B cell (primary cell): ENCODE data around the gene DAB2IP. TPM values are rescaled to one million over a fixed set of nuclear protein-coding genes. Genes with fewer than 3 reads are reported as not detected.

Source experiments
- ATAC-seq: fragments of 200-7000 bp; cut with Tn5 transposase; one replicate; pipeline ENCODE4 v1.10.0; 2021; ENCODE audit warnings: low read depth, mild to moderate bottlenecking, moderate number of reproducible peaks, moderate library complexity
- CTCF ChIA-PET: fragments of 350-600 bp; sonication (Branson Sonifier 250); formaldehyde crosslinking; loops from one replicate; lab custom pipeline; 2021; ENCODE audit warnings: antibody characterized with exemption, inconsistent platforms; lab: Charles Lee
- POLR2A ChIA-PET: fragments of 350-600 bp; sonication (Branson Sonifier 250); formaldehyde crosslinking; loops from one replicate; lab custom pipeline; 2021; ENCODE audit warnings: antibody characterized with exemption; lab: Charles Lee
- DNase-seq: peaks from one replicate; pipeline ENCODE4 v3.0.0; 2013
- H2AFZ ChIP-seq: 2 replicates; pipeline ENCODE4 v1.6.1; 2012; ENCODE audit warnings: mild to moderate bottlenecking, low read depth, low read length; ENCODE audit not compliant: insufficient read depth, poor library complexity, severe bottlenecking
- H3K27ac ChIP-seq, 2 donors: 1 replicate in 1 of 2; 2 replicates in 1 of 2; pipeline ENCODE4 v1.5.1; 2012 to 2013; ENCODE audit warnings: low read length in 2 of 2, mild to moderate bottlenecking in 2 of 2, moderate library complexity in 1 of 2
- H3K27me3 ChIP-seq, 4 experiments: fragments of 200-600 bp in 1 of 4; sonication (generic) in 1 of 4; replicated peaks in 1 of 4; 1 replicate in 2 of 4; 2 replicates in 2 of 4; pipeline versions ENCODE4 v1.6.1 to v1.7.0; 2013 to 2016; ENCODE audit warnings: low read length in 3 of 4, mild to moderate bottlenecking in 2 of 4, mixed read lengths in 1 of 4, moderate library complexity in 1 of 4; ENCODE audit not compliant: insufficient read depth in 4 of 4, control insufficient read depth in 3 of 4; ENCODE audit errors: control extremely low read depth in 1 of 4
- H3K36me3 ChIP-seq, 2 experiments: replicated peaks in 1 of 2; 1 replicate in 1 of 2; 2 replicates in 1 of 2; pipeline versions ENCODE4 v1.6.1 to v1.7.1; 2013; ENCODE audit warnings: low read length in 1 of 2; ENCODE audit not compliant: insufficient read depth in 2 of 2, control insufficient read depth in 1 of 2; ENCODE audit errors: control extremely low read depth in 1 of 2, extremely low read depth in 1 of 2
- H3K4me1 ChIP-seq, 2 donors: fragments of 200-600 bp in 1 of 2; sonication (generic) in 1 of 2; 1 replicate in 1 of 2; 2 replicates in 1 of 2; pipeline versions ENCODE4 v1.5.1 to v1.6.1; 2013 to 2017; ENCODE audit warnings: low read length in 2 of 2; ENCODE audit not compliant: control insufficient read depth in 2 of 2, insufficient read depth in 2 of 2
- H3K4me2 ChIP-seq: replicated peaks from 2 replicates; pipeline ENCODE3; 2012; ENCODE audit warnings: mild to moderate bottlenecking, low read depth, low read length; ENCODE audit not compliant: poor library complexity, severe bottlenecking
- H3K4me3 ChIP-seq, 5 experiments: fragments of 200-600 bp in 1 of 5; sonication (generic) in 1 of 5; 1 replicate in 3 of 5; 2 replicates in 2 of 5; pipeline versions ENCODE4 v1.5.1 to v1.7.0; 2011 to 2016; ENCODE audit warnings: low read length in 4 of 5, mild to moderate bottlenecking in 4 of 5, low read depth in 2 of 5, control low read depth in 1 of 5, moderate library complexity in 1 of 5; ENCODE audit not compliant: insufficient read depth in 1 of 5; ENCODE audit errors: control extremely low read depth in 1 of 5, extremely low read depth in 1 of 5
- H3K79me2 ChIP-seq: fragments of 200-600 bp; sonication (generic); one replicate; pipeline ENCODE4 v1.6.0; 2016; ENCODE audit warnings: low read length; ENCODE audit not compliant: control insufficient read depth, insufficient read depth
- H3K9ac ChIP-seq: fragments of 200-600 bp; sonication (generic); 2 replicates; pipeline ENCODE4 v1.6.1; 2017; ENCODE audit warnings: mild to moderate bottlenecking, low read length, moderate library complexity
- H3K9me3 ChIP-seq, 3 donors: one replicate each; pipeline versions ENCODE4 v1.6.1 to v1.7.1; 2013; ENCODE audit warnings: low read length in 2 of 3; ENCODE audit not compliant: control insufficient read depth in 2 of 3, insufficient read depth in 1 of 3; ENCODE audit errors: control extremely low read depth in 1 of 3
- H4K20me1 ChIP-seq: 2 replicates; pipeline ENCODE4 v1.6.0; 2012; ENCODE audit warnings: mild to moderate bottlenecking, low read length; ENCODE audit not compliant: insufficient read depth, control insufficient read depth, poor library complexity, severe bottlenecking
- H3K27ac Mint-ChIP-seq: one replicate; pipeline ENCODE4 v1.8.0; 2021; ENCODE audit warnings: mixed read lengths
- H3K27me3 Mint-ChIP-seq: one replicate; pipeline ENCODE4 v1.8.0; 2021; ENCODE audit warnings: mixed read lengths
- H3K4me1 Mint-ChIP-seq: one replicate; pipeline ENCODE4 v1.8.0; 2021; ENCODE audit warnings: mixed read lengths
- H3K4me3 Mint-ChIP-seq: one replicate; pipeline ENCODE4 v1.8.0; 2021; ENCODE audit warnings: mixed read lengths
- H3K9me3 Mint-ChIP-seq: one replicate; pipeline ENCODE4 v1.8.0; 2022; ENCODE audit warnings: mixed read lengths; ENCODE audit not compliant: insufficient read depth
- EZH2 ChIP-seq: IDR thresholded peaks from 2 replicates; pipeline ENCODE4 v1.6.1; 2012; ENCODE audit warnings: borderline replicate concordance, low read depth, mild to moderate bottlenecking, moderate library complexity, low read length; ENCODE audit not compliant: insufficient read depth, poor library complexity, severe bottlenecking
- WGBS: methylation state at CpG from one replicate; pipeline ENCODE4 v1.1.5; 2013; ENCODE audit warnings: missing lambda C conversion rate; ENCODE audit not compliant: insufficient coverage; 5-methylcytosine and 5-hydroxymethylcytosine counted together
- intact Hi-C: fragments of 100-400 bp; cut with micrococcal nuclease; formaldehyde crosslinking; loops from one replicate; pipeline ENCODE4 v1.10.0; 2022
- polyA plus RNA-seq: library from polyadenylated mRNA; depleted of rRNA; stranded (reverse); fragments of >200 nt; gene quantifications from 2 replicates; pipeline ENCODE4 v1.2.3, GENCODE V29; 2012
- total RNA-seq, 2 donors: library from RNA; stranded (reverse); fragments of 120-200 nt in 1 of 2; gene quantifications; 1 replicate in 1 of 2; 2 replicates in 1 of 2; pipeline versions ENCODE4 v1.2.3 to v1.2.4, GENCODE V29; 2013 to 2022
- TF ChIP-seq, protein P1 (sequence below): fragments of 200-600 bp; IDR thresholded peaks from one replicate; pipeline ENCODE4 v1.8.0; 2022; ENCODE audit warnings: antibody characterized with exemption, mild to moderate bottlenecking

DAB2IP gene
- total and polyA plus RNA-seq, 2 donors (not counting 1 experiment from before 2014, with no cell fraction given), result 1.1 to 3.9 TPM

GRCh38 chr9:121746866-121747265 lies 95.4 kb downstream of the DAB2IP start:
- H3K27ac ChIP-seq, result no peak overlapping the region
- CTCF ChIA-PET, result interaction anchor here (1.3 to 4.7 kb wide), 4 partner anchors 10 to 263 kb away, joined by 3 to 28 read pairs (median 10); no protein-coding TSS in a partner anchor
- no peaks in the 10 kb centered on the region for H3K4me1 ChIP-seq
- 94% methylated on average over 1 of the region's 1 CpG for WGBS
- no peak overlapping the region for H3K9ac ChIP-seq
- H3K4me1 Mint-ChIP-seq, result peaks cover 5% of the 10 kb centered on the region
- intact Hi-C loops, result no loop called here
- no peaks in the 10 kb centered on the region for H3K36me3 ChIP-seq
- no peak overlapping the region for H3K4me3 Mint-ChIP-seq
- H3K27ac Mint-ChIP-seq, result no peak overlapping the region
- no peak overlapping the region for H3K4me2 ChIP-seq
- no peaks in the 10 kb centered on the region for H3K9me3 Mint-ChIP-seq
- no peak for TF ChIP-seq EZH2
- TF ChIP-seq, protein P1, sequence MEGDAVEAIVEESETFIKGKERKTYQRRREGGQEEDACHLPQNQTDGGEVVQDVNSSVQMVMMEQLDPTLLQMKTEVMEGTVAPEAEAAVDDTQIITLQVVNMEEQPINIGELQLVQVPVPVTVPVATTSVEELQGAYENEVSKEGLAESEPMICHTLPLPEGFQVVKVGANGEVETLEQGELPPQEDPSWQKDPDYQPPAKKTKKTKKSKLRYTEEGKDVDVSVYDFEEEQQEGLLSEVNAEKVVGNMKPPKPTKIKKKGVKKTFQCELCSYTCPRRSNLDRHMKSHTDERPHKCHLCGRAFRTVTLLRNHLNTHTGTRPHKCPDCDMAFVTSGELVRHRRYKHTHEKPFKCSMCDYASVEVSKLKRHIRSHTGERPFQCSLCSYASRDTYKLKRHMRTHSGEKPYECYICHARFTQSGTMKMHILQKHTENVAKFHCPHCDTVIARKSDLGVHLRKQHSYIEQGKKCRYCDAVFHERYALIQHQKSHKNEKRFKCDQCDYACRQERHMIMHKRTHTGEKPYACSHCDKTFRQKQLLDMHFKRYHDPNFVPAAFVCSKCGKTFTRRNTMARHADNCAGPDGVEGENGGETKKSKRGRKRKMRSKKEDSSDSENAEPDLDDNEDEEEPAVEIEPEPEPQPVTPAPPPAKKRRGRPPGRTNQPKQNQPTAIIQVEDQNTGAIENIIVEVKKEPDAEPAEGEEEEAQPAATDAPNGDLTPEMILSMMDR, result no peak
- H3K4me3 ChIP-seq, result no peak overlapping the region
- no peaks in the 10 kb centered on the region for H3K27me3 Mint-ChIP-seq
- no peaks in the 10 kb centered on the region for H4K20me1 ChIP-seq
- ATAC-seq (no peak), DNase-seq (no peak)
- H3K27me3 ChIP-seq, result peaks cover 0 to 2% (median 0%) of the 10 kb centered on the region in 4 experiments
- H3K9me3 ChIP-seq, result no peaks in the 10 kb centered on the region
- POLR2A ChIA-PET, result no interaction called here
- H2AFZ ChIP-seq, result no peak overlapping the region
- H3K79me2 ChIP-seq, result no peaks in the 10 kb centered on the region

DNA sequence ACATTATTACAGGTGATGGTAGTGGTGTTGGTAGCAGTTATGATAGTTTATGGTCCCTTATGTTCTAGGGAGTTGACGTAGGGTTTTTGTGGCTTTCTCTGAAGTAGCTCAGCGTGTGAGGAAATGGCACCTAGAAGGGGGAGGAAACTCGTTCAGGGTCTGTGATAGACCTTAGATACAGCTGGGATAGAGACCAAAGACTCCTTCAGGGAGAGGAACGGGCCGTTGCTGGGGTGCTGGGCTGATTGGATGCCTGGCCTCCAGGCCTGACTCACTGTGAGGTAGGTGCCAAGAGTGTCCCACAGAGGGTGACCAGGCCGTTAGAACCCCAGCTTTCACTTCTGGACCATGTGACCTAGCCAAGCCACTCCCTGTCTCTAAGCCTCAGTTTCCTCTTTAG lies 96.6 kb downstream of the DAB2IP start:
- Histone ChIP-seq H3K4me3 (no peak overlapping the region), H3K27me3 (peaks cover 0 to 2% (median 0%) of the 10 kb centered on the region in 4 experiments), H3K4me2 (no peak overlapping the region), H3K27ac (no peak overlapping the region), H4K20me1 (no peaks in the 10 kb centered on the region), H3K79me2 (no peaks in the 10 kb centered on the region), H3K36me3 (no peaks in the 10 kb centered on the region), H3K4me1 (no peaks in the 10 kb centered on the region), H3K9me3 (no peaks in the 10 kb centered on the region), H2AFZ (no peak overlapping the region), H3K9ac (no peak overlapping the region)
- Mint-ChIP-seq H3K4me3 (no peak overlapping the region), H3K27me3 (no peaks in the 10 kb centered on the region), H3K27ac (no peak overlapping the region), H3K4me1 (peaks cover 5% of the 10 kb centered on the region), H3K9me3 (no peaks in the 10 kb centered on the region)
- POLR2A ChIA-PET, result no interaction called here
- intact Hi-C loops, result no loop called here
- no peak for ATAC-seq
- WGBS, result 42% methylated on average over 6 of the region's 6 CpGs
- CTCF ChIA-PET, result interaction anchor here (1.4 to 1.5 kb wide), 2 partner anchors 245 to 262 kb away, joined by 3 to 6 read pairs; no protein-coding TSS in a partner anchor
- no peak for DNase-seq
- TF ChIP-seq EZH2, result no peak
- TF ChIP-seq, protein P1, result no peak
